A549 (cell line): ENCODE data around the gene KCNN3. TPM values are rescaled to one million over a fixed set of nuclear protein-coding genes. Genes with fewer than 3 reads are reported as not detected.

Experiments
- ATAC-seq, 2 experiments: fragments of 200-7000 bp in 1 of 2; fragments of >200 bp in 1 of 2; cut with Nextera tagmentation in 1 of 2; cut with Tn5 transposase in 1 of 2; 3 replicates each; pipeline versions ENCODE4 v1.8.0 to v1.9.1; 2018 to 2020; ENCODE audit warnings: mild to moderate bottlenecking in 1 of 2, moderate library complexity in 1 of 2
- CTCF ChIA-PET: fragments of 300-600 bp; sonication (Branson Sonifier 250); formaldehyde crosslinking; extraction: SDS; loops from one replicate; lab custom pipeline; 2021; ENCODE audit warnings: antibody characterized with exemption, inconsistent platforms; lab: Yijun Ruan, JAX
- POLR2A ChIA-PET: fragments of 350-600 bp; formaldehyde crosslinking; extraction: SDS; loops from one replicate; lab custom pipeline; 2021; ENCODE audit warnings: antibody characterized with exemption, inconsistent platforms; lab: Yijun Ruan, JAX
- DNase-seq, 2 experiments: peaks; one replicate each; pipeline versions ENCODE4 v3.0.0 to v3.0.0-alpha.2; 2011 to 2016; ENCODE audit warnings: low read depth in 1 of 2, low spot score in 1 of 2
- FAIRE-seq: peaks from 2 replicates; lab custom pipeline; 2011; peaks lifted over from hg19 to GRCh38; lab: Jason Lieb, UNC
- H3K27ac ChIP-seq, 2 experiments: fragments of >200 bp; sonication (Bioruptor Twin); formaldehyde crosslinking; 3 replicates each; pipeline ENCODE4 v1.5.1; 2016 to 2017
- H3K4me1 ChIP-seq: fragments of >200 bp; sonication (Bioruptor Twin); formaldehyde crosslinking; 3 replicates; pipeline ENCODE4 v1.6.1; 2016
- H3K4me2 ChIP-seq: fragments of >200 bp; sonication (Bioruptor Twin); formaldehyde crosslinking; 3 replicates; pipeline ENCODE4 v1.6.1; 2016
- H3K4me3 ChIP-seq: fragments of >200 bp; sonication (Bioruptor Twin); formaldehyde crosslinking; 3 replicates; pipeline ENCODE4 v1.5.1; 2016
- H3K9me3 ChIP-seq: fragments of >200 bp; sonication (Bioruptor Twin); formaldehyde crosslinking; 3 replicates; pipeline ENCODE4 v1.6.1; 2016
- CBX2 ChIP-seq: fragments of 200-600 bp; sonication (generic); IDR thresholded peaks from 2 replicates; pipeline ENCODE4 v1.6.1; 2016; ENCODE audit warnings: low read depth, mild to moderate bottlenecking, borderline replicate concordance
- CEBPB ChIP-seq, 2 experiments: fragments of >200 bp in 1 of 2; sonication (Bioruptor Twin) in 1 of 2; formaldehyde crosslinking in 1 of 2; IDR thresholded peaks; 2 replicates each; pipeline ENCODE4 v1.6.1; 2012 to 2016
- CHD2 ChIP-seq: fragments of 150-350 bp; IDR thresholded peaks from 2 replicates; pipeline ENCODE4 v1.6.1; 2014; ENCODE audit warnings: low read length; ENCODE audit not compliant: partially characterized antibody
- CHD4 ChIP-seq: fragments of 200-600 bp; sonication (generic); IDR thresholded peaks from 2 replicates; pipeline ENCODE4 v1.6.1; 2016; ENCODE audit warnings: antibody characterized with exemption, mild to moderate bottlenecking, borderline replicate concordance
- EHF ChIP-seq: fragments of 250-450 bp; sonication (Bioruptor Pico); IDR thresholded peaks from 2 replicates; pipeline ENCODE4 v1.5.0; 2020; ENCODE audit warnings: mild to moderate bottlenecking
- ESRRA ChIP-seq: fragments of 150-350 bp; IDR thresholded peaks from 2 replicates; pipeline ENCODE4 v1.6.1; 2014; ENCODE audit warnings: mild to moderate bottlenecking, low read length, borderline replicate concordance
- FOSL2 ChIP-seq, 2 experiments: fragments of 450-650 bp in 1 of 2; fragments of >200 bp in 1 of 2; sonication (Bioruptor Twin) in 1 of 2; formaldehyde crosslinking; IDR thresholded peaks; 2 replicates each; pipeline versions ENCODE4 v1.5.0 to v1.6.1; 2016 to 2020; ENCODE audit warnings: mild to moderate bottlenecking in 1 of 2, moderate library complexity in 1 of 2
- FOXS1 ChIP-seq: fragments of 250-450 bp; sonication (Bioruptor Pico); IDR thresholded peaks from 2 replicates; pipeline ENCODE4 v1.5.0; 2020; ENCODE audit warnings: mild to moderate bottlenecking, moderate library complexity
- GATA3 ChIP-seq: IDR thresholded peaks from 2 replicates; pipeline ENCODE4 v1.6.1; 2012; ENCODE audit warnings: borderline replicate concordance
- HEYL ChIP-seq: fragments of 250-450 bp; sonication (Bioruptor Pico); IDR thresholded peaks from 2 replicates; pipeline ENCODE4 v1.8.0; 2021; ENCODE audit warnings: mild to moderate bottlenecking, moderate library complexity
- HOXB13 ChIP-seq: fragments of 250-450 bp; sonication (Bioruptor Pico); IDR thresholded peaks from 2 replicates; pipeline ENCODE4 v1.5.0; 2020; ENCODE audit warnings: low read depth, mild to moderate bottlenecking, moderate library complexity
- JUNB ChIP-seq: fragments of >200 bp; sonication (Bioruptor Twin); formaldehyde crosslinking; IDR thresholded peaks from 2 replicates; pipeline ENCODE4 v1.6.1; 2016
- KDM1A ChIP-seq: fragments of 200-600 bp; sonication (generic); IDR thresholded peaks from 2 replicates; pipeline ENCODE4 v1.6.1; 2016; ENCODE audit warnings: low read depth, mild to moderate bottlenecking
- KDM5A ChIP-seq: fragments of 200-600 bp; sonication (generic); IDR thresholded peaks from 2 replicates; pipeline ENCODE4 v1.6.1; 2016; ENCODE audit warnings: antibody characterized with exemption, mild to moderate bottlenecking
- NR3C1 ChIP-seq: fragments of >200 bp; sonication (Bioruptor Twin); formaldehyde crosslinking; IDR thresholded peaks from 3 replicates; pipeline ENCODE4 v1.6.1; 2017
- PHF8 ChIP-seq: fragments of 200-600 bp; sonication (generic); IDR thresholded peaks from 2 replicates; pipeline ENCODE4 v1.6.1; 2016; ENCODE audit warnings: low read depth, mild to moderate bottlenecking, antibody characterized with exemption, moderate library complexity, borderline replicate concordance
- RAD21 ChIP-seq, 2 experiments: fragments of >200 bp in 1 of 2; sonication (Bioruptor Twin) in 1 of 2; formaldehyde crosslinking in 1 of 2; IDR thresholded peaks in 1 of 2; conservative IDR thresholded peaks in 1 of 2; 2 replicates in 1 of 2; 3 replicates in 1 of 2; pipeline ENCODE4 v1.6.1; 2012 to 2018; ENCODE audit warnings: inconsistent platforms in 1 of 2
- SMC3 ChIP-seq: fragments of >200 bp; sonication (Bioruptor Twin); formaldehyde crosslinking; IDR thresholded peaks from 3 replicates; pipeline ENCODE4 v1.6.1; 2018; ENCODE audit warnings: inconsistent platforms
- ZFP36 ChIP-seq: fragments of 450-650 bp; IDR thresholded peaks from 2 replicates; pipeline ENCODE4 v1.6.1; 2014; ENCODE audit warnings: borderline replicate concordance; ENCODE audit not compliant: partially characterized antibody
- ZNF302 ChIP-seq: fragments of 250-450 bp; sonication (Bioruptor Pico); IDR thresholded peaks from 2 replicates; pipeline ENCODE4 v1.9.0; 2021; ENCODE audit warnings: inconsistent platforms, mild to moderate bottlenecking, moderate library complexity
- WGBS: methylation state at CpG from one replicate; pipeline ENCODE4 v1.1.6; 2017; ENCODE audit errors: missing lambda C conversion rate; 5-methylcytosine and 5-hydroxymethylcytosine counted together
- polyA plus RNA-seq, 4 experiments: library from polyadenylated mRNA; depleted of rRNA in 3 of 4; stranded (reverse); fragments of >200 nt; fragmentation: RNase III in 1 of 4; extraction: RNeasy Plus Mini Kit Qiagen cat#74134 plus additional on column Dnase treatment in 1 of 4; gene quantifications; 2 replicates in 3 of 4; 3 replicates in 1 of 4; pipeline ENCODE4 v1.2.3, GENCODE V29; 2011 to 2017
- TF ChIP-seq, protein P1 (sequence below): fragments of 150-350 bp; IDR thresholded peaks from 2 replicates; pipeline ENCODE4 v1.6.1; 2014; ENCODE audit warnings: low read depth, mild to moderate bottlenecking, low read length
- TF ChIP-seq, protein P2 (sequence below): fragments of 450-650 bp; IDR thresholded peaks from 2 replicates; pipeline ENCODE4 v1.6.1; 2014; ENCODE audit warnings: antibody characterized with exemption
- TF ChIP-seq, protein P3 (sequence below): fragments of 200-600 bp; sonication (generic); IDR thresholded peaks from 2 replicates; pipeline ENCODE4 v1.6.1; 2016; ENCODE audit warnings: antibody characterized with exemption, mild to moderate bottlenecking, moderate library complexity

The KCNN3 gene
- polyA plus RNA-seq, 2 of the 4 experiments (the other 2 are of a cell fraction), result 0.01 to 0.03 TPM

DNA sequence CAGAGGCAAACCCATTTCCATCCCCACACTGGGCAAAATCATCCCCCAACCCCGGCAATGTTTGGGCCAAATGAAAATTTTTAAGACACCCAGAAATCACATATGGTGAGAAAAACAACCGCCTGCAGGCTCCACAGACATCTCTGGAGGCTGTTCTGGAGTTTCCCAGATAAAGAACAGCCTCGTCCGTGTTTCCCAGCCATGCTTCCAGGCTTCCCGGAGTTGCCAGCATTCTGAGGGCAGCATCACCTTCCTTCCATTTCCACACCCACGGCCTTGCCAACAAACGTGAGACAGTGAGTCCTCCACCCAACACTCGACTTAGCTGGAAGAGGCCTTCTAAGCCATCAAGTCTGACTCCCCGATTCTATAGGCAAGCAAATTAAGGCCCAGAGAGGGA lies 36.9 kb downstream of the KCNN3 start:
- no peak overlapping the region for H3K4me2 ChIP-seq
- ChIA-PET CTCF (interaction anchor here (0.9 to 1.5 kb wide), 4 partner anchors 16 to 228 kb away, joined by 3 to 6 read pairs (median 4); no protein-coding TSS in a partner anchor), POLR2A (no interaction called here)
- H3K9me3 ChIP-seq, result no peaks in the 10 kb centered on the region
- H3K4me3 ChIP-seq, result no peak overlapping the region
- no peak overlapping the region for H3K27ac ChIP-seq
- no peak for DNase-seq
- FAIRE-seq, result no peak
- H3K4me1 ChIP-seq, result no peaks in the 10 kb centered on the region
- no peak for ATAC-seq
- TF ChIP-seq, protein P1, sequence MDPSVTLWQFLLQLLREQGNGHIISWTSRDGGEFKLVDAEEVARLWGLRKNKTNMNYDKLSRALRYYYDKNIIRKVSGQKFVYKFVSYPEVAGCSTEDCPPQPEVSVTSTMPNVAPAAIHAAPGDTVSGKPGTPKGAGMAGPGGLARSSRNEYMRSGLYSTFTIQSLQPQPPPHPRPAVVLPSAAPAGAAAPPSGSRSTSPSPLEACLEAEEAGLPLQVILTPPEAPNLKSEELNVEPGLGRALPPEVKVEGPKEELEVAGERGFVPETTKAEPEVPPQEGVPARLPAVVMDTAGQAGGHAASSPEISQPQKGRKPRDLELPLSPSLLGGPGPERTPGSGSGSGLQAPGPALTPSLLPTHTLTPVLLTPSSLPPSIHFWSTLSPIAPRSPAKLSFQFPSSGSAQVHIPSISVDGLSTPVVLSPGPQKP, result no peak
- TF ChIP-seq CHD2 (no peak), RAD21 (conservative IDR thresholded peaks at IDR 0.05 in 1 of 2, IDR thresholded peaks at IDR 0.05 in 1 of 2) (no peak), SMC3 (no peak), GATA3 (no peak), JUNB (no peak)
- TF ChIP-seq, protein P2, sequence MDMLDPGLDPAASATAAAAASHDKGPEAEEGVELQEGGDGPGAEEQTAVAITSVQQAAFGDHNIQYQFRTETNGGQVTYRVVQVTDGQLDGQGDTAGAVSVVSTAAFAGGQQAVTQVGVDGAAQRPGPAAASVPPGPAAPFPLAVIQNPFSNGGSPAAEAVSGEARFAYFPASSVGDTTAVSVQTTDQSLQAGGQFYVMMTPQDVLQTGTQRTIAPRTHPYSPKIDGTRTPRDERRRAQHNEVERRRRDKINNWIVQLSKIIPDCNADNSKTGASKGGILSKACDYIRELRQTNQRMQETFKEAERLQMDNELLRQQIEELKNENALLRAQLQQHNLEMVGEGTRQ, result no peak
- 52% methylated on average over 9 of the region's 9 CpGs for WGBS

DNA sequence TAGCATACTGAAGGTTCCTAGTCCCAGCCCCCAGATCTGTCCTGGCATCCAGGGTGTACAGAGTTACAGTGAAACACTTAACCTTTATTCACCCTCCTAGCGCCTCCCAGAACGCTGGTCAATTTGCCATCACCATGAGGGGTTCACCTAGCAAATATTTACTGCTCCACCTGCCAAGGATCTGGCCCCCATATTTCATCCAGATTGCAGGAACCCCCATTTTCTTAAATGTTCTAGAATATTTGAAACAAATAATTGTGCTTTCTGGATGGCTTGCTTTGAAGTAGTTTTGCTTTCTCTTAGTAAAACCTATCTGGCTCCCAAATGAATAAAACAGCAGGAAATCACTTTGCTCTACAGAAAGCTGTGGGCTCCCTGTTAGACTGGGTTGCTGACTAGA lies 37.7 kb downstream of the KCNN3 start:
- no peak for ATAC-seq
- ChIA-PET CTCF (interaction anchor here (0.8 to 1.6 kb wide), 8 partner anchors 8 to 353 kb away, joined by 3 to 6 read pairs (median 4); no protein-coding TSS in a partner anchor), POLR2A (no interaction called here)
- H3K4me1 ChIP-seq, result no peaks in the 10 kb centered on the region
- WGBS, result 96% methylated on average over 2 of the region's 2 CpGs
- no peak overlapping the region for H3K27ac ChIP-seq
- H3K4me3 ChIP-seq, result no peak overlapping the region
- TF ChIP-seq CBX2 (no peak), KDM5A (no peak), HOXB13 (CRISPR knock-in tag) (no peak), FOSL2 (IDR thresholded peaks at IDR 0.05) (no peak), FOSL2 (CRISPR knock-in tag; IDR thresholded peaks at IDR 0.05) (no peak), EHF (CRISPR knock-in tag) (no peak), PHF8 (no peak), FOXS1 (CRISPR knock-in tag) (no peak), RAD21 (conservative IDR thresholded peaks at IDR 0.05 in 1 of 2, IDR thresholded peaks at IDR 0.05 in 1 of 2) (no peak), SMC3 (no peak), NR3C1 (no peak), HEYL (CRISPR knock-in tag) (no peak), ZFP36 (no peak), KDM1A (no peak), ZNF302 (CRISPR knock-in tag) (no peak), ESRRA (no peak), CHD4 (no peak), CEBPB (IDR thresholded peaks at IDR 0.05) (no peak)
- TF ChIP-seq, protein P3, sequence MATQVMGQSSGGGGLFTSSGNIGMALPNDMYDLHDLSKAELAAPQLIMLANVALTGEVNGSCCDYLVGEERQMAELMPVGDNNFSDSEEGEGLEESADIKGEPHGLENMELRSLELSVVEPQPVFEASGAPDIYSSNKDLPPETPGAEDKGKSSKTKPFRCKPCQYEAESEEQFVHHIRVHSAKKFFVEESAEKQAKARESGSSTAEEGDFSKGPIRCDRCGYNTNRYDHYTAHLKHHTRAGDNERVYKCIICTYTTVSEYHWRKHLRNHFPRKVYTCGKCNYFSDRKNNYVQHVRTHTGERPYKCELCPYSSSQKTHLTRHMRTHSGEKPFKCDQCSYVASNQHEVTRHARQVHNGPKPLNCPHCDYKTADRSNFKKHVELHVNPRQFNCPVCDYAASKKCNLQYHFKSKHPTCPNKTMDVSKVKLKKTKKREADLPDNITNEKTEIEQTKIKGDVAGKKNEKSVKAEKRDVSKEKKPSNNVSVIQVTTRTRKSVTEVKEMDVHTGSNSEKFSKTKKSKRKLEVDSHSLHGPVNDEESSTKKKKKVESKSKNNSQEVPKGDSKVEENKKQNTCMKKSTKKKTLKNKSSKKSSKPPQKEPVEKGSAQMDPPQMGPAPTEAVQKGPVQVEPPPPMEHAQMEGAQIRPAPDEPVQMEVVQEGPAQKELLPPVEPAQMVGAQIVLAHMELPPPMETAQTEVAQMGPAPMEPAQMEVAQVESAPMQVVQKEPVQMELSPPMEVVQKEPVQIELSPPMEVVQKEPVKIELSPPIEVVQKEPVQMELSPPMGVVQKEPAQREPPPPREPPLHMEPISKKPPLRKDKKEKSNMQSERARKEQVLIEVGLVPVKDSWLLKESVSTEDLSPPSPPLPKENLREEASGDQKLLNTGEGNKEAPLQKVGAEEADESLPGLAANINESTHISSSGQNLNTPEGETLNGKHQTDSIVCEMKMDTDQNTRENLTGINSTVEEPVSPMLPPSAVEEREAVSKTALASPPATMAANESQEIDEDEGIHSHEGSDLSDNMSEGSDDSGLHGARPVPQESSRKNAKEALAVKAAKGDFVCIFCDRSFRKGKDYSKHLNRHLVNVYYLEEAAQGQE, result no peak
- TF ChIP-seq, protein P1, result no peak
- TF ChIP-seq, all 56 proteins: peak for 0
- no peaks in the 10 kb centered on the region for H3K9me3 ChIP-seq
- no peak for FAIRE-seq
- no peak for DNase-seq
- H3K4me2 ChIP-seq, result no peak overlapping the region
